ENCODE measurements around the gene PTPRM. TPM values are rescaled to one million over a fixed set of nuclear protein-coding genes. Genes with fewer than 3 reads are reported as not detected.
A peak's percentile ranks its signal among the peaks of the same experiment; 100 is the strongest.

PTPRM gene
- total RNA-seq, 1 experiment from 2014 or later = 42.3 TPM

- intact Hi-C loops (cut with micrococcal nuclease; ENCODE audit: unreplicated experiment) = no loop called here
- peak; percentile 8 for DNase-seq
- peaks cover 8% of the 10 kb centered on the region for H3K4me1 Mint-ChIP-seq (ENCODE audit: low read depth, unreplicated experiment)
- H3K27ac Mint-ChIP-seq (ENCODE audit: unreplicated experiment) = no peak overlapping the region
- no peaks in the 10 kb centered on the region for H3K36me3 Mint-ChIP-seq (ENCODE audit: insufficient read depth, unreplicated experiment)
- H3K27me3 Mint-ChIP-seq (ENCODE audit: unreplicated experiment) = no peaks in the 10 kb centered on the region
- TF ChIP-seq CTCF (IDR thresholded peaks at IDR 0.05; ENCODE audit: unreplicated experiment) = no peak
- CTCF ChIA-PET = interaction anchor here (1.2 kb wide), 1 partner anchor 12 kb away, joined by 3 read pairs; no protein-coding TSS in a partner anchor
- H3K4me3 Mint-ChIP-seq (ENCODE audit: low read depth, unreplicated experiment) = no peak overlapping the region
- H3K9me3 Mint-ChIP-seq (ENCODE audit: low read depth, unreplicated experiment) = no peaks in the 10 kb centered on the region
- BruUV-seq (replicated peaks) = no TSS peak
Observed at GRCh38 chr18:8260319-8260718, 693.2 kb downstream of the PTPRM start.

- TF ChIP-seq CTCF (IDR thresholded peaks at IDR 0.05; ENCODE audit: unreplicated experiment) = no peak
- no peak overlapping the region for H3K4me3 Mint-ChIP-seq (ENCODE audit: low read depth, unreplicated experiment)
- CTCF ChIA-PET = interaction anchor here (0.7 kb wide), 1 partner anchor 29 kb away, joined by 3 read pairs; no protein-coding TSS in a partner anchor
- H3K36me3 Mint-ChIP-seq (ENCODE audit: insufficient read depth, unreplicated experiment) = no peaks in the 10 kb centered on the region
- no TSS peak for BruUV-seq (replicated peaks)
- H3K27ac Mint-ChIP-seq (ENCODE audit: unreplicated experiment) = no peak overlapping the region
- H3K4me1 Mint-ChIP-seq (ENCODE audit: low read depth, unreplicated experiment) = peaks cover 8% of the 10 kb centered on the region
- no peaks in the 10 kb centered on the region for H3K27me3 Mint-ChIP-seq (ENCODE audit: unreplicated experiment)
- intact Hi-C loops (cut with micrococcal nuclease; ENCODE audit: unreplicated experiment) = no loop called here
- H3K9me3 Mint-ChIP-seq (ENCODE audit: low read depth, unreplicated experiment) = no peaks in the 10 kb centered on the region
- no peak for DNase-seq
Observed at GRCh38 chr18:8260827-8261226, 693.7 kb downstream of the PTPRM start.

GRCh38 chr18:8261651-8262091 is 694.6 kb downstream of the PTPRM start:
- H3K27ac Mint-ChIP-seq (ENCODE audit: unreplicated experiment) = no peak overlapping the region
- no TSS peak for BruUV-seq (replicated peaks)
- no peak overlapping the region for H3K4me3 Mint-ChIP-seq (ENCODE audit: low read depth, unreplicated experiment)

DNA sequence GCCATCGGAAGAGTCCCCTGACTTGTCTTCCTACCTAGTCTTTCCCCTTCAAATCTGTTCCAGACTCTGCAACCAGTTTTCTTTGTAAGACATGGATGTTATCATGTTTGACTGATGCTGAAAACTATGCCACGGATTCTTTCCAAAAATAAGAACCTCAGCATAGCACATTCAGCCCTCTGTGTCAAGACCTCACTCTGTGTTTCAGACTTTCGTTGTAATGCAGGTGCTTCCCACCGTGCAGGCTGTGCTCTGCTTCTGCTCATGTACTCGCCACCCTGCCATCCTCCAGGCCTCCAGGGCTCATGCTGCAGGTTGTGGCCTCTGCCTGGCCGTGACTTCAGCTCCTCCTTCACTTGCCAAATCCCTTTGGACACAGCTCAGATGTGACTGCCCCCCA is 695.1 kb downstream of the PTPRM start:
- Mint-ChIP-seq H3K27ac (ENCODE audit: unreplicated experiment) (no peak overlapping the region), H3K4me1 (ENCODE audit: low read depth, unreplicated experiment) (peaks cover 8% of the 10 kb centered on the region), H3K9me3 (ENCODE audit: low read depth, unreplicated experiment) (no peaks in the 10 kb centered on the region), H3K36me3 (ENCODE audit: insufficient read depth, unreplicated experiment) (no peaks in the 10 kb centered on the region), H3K27me3 (ENCODE audit: unreplicated experiment) (no peaks in the 10 kb centered on the region), H3K4me3 (ENCODE audit: low read depth, unreplicated experiment) (no peak overlapping the region)
- intact Hi-C loops (cut with micrococcal nuclease; ENCODE audit: unreplicated experiment) = no loop called here
- no peak for DNase-seq
- BruUV-seq (replicated peaks) = no TSS peak
- TF ChIP-seq CTCF (IDR thresholded peaks at IDR 0.05; ENCODE audit: unreplicated experiment) = no peak
- CTCF ChIA-PET = no interaction called here

More at GRCh38 chr18:8261651-8262091, 694.6 kb downstream of the PTPRM start:
- intact Hi-C loops (cut with micrococcal nuclease; ENCODE audit: unreplicated experiment) = no loop called here
- CTCF ChIA-PET = interaction anchor here (0.7 kb wide), 1 partner anchor 30 kb away, joined by 3 read pairs; no protein-coding TSS in a partner anchor
- no peaks in the 10 kb centered on the region for H3K36me3 Mint-ChIP-seq (ENCODE audit: insufficient read depth, unreplicated experiment)
- TF ChIP-seq CTCF (IDR thresholded peaks at IDR 0.05; ENCODE audit: unreplicated experiment) = no peak
- no peak for DNase-seq
- H3K27me3 Mint-ChIP-seq (ENCODE audit: unreplicated experiment) = no peaks in the 10 kb centered on the region
- H3K4me1 Mint-ChIP-seq (ENCODE audit: low read depth, unreplicated experiment) = peaks cover 8% of the 10 kb centered on the region
- H3K9me3 Mint-ChIP-seq (ENCODE audit: low read depth, unreplicated experiment) = no peaks in the 10 kb centered on the region

All from Calu3 (cell line).